T-cell (primary cell): ENCODE data around the gene ST14. TPM values are rescaled to one million over a fixed set of nuclear protein-coding genes. Genes with fewer than 3 reads are reported as not detected.

ENCODE experiments used
- ATAC-seq, 4 experiments: fragments of 200-7000 bp in 3 of 4; fragments of 150-1000 bp in 1 of 4; cut with Tn5 transposase; replicated peaks in 1 of 4; 1 replicate in 3 of 4; 2 replicates in 1 of 4; pipeline ENCODE4 v1.10.0; 2021; ENCODE audit warnings: moderate library complexity in 3 of 4, mild to moderate bottlenecking in 2 of 4, moderate number of reproducible peaks in 1 of 4
- CTCF ChIA-PET, 2 donors: fragments of 300-600 bp; sonication (Branson Sonifier 250); formaldehyde crosslinking; loops; one replicate each; lab custom pipeline; 2022; ENCODE audit warnings: antibody characterized with exemption in 2 of 2; lab: Charles Lee
- POLR2A ChIA-PET, 2 donors: fragments of 300-600 bp; sonication (Branson Sonifier 250); formaldehyde crosslinking; loops; one replicate each; lab custom pipeline; 2022; ENCODE audit warnings: antibody characterized with exemption in 2 of 2; lab: Charles Lee
- DNase-seq, 35 experiments: peaks; one replicate each; pipeline versions ENCODE4 v3.0.0 to v3.0.0-alpha.2; 2013 to 2023
- H3K27ac ChIP-seq: one replicate; pipeline ENCODE4 v1.5.1; 2013; ENCODE audit warnings: low read length
- H3K27me3 ChIP-seq, 2 experiments: replicated peaks in 1 of 2; 1 replicate in 1 of 2; 2 replicates in 1 of 2; pipeline versions ENCODE4 v1.6.1 to v1.7.0; 2013; ENCODE audit warnings: low read length in 1 of 2, mixed read lengths in 1 of 2; ENCODE audit not compliant: control insufficient read depth in 2 of 2, insufficient read depth in 2 of 2; ENCODE audit errors: extremely low read depth in 1 of 2
- H3K36me3 ChIP-seq, 2 donors: 1 replicate in 1 of 2; 2 replicates in 1 of 2; pipeline versions ENCODE4 v1.6.1 to v1.7.0; 2013; ENCODE audit warnings: low read length in 1 of 2; ENCODE audit not compliant: control insufficient read depth in 2 of 2, insufficient read depth in 1 of 2; ENCODE audit errors: extremely low read depth in 1 of 2
- H3K4me1 ChIP-seq, 2 experiments: 1 replicate in 1 of 2; 2 replicates in 1 of 2; pipeline versions ENCODE4 v1.6.1 to v1.7.0; 2013; ENCODE audit warnings: low read length in 2 of 2, mixed read lengths in 1 of 2; ENCODE audit not compliant: insufficient read depth in 2 of 2, control insufficient read depth in 1 of 2; ENCODE audit errors: extremely low read depth in 1 of 2
- H3K4me3 ChIP-seq, 2 donors: 1 replicate in 1 of 2; 2 replicates in 1 of 2; pipeline versions ENCODE4 v1.5.1 to v1.7.0; 2013; ENCODE audit warnings: mild to moderate bottlenecking in 2 of 2, low read length in 1 of 2, moderate library complexity in 1 of 2; ENCODE audit not compliant: control insufficient read depth in 1 of 2; ENCODE audit errors: extremely low read depth in 1 of 2
- H3K9me3 ChIP-seq: 2 replicates; pipeline ENCODE4 v1.7.0; 2013
- H3K27ac Mint-ChIP-seq, 2 donors: one replicate each; pipeline ENCODE4 v1.8.0; 2020 to 2021; ENCODE audit warnings: mild to moderate bottlenecking in 2 of 2, mixed read lengths in 2 of 2
- H3K27me3 Mint-ChIP-seq, 2 donors: one replicate each; pipeline ENCODE4 v1.8.0; 2021 to 2022; ENCODE audit warnings: mixed read lengths in 2 of 2
- H3K36me3 Mint-ChIP-seq: one replicate; pipeline ENCODE4 v1.8.0; 2021; ENCODE audit warnings: mixed read lengths
- H3K4me1 Mint-ChIP-seq, 3 donors: one replicate each; pipeline ENCODE4 v1.8.0; 2020 to 2022; ENCODE audit warnings: mixed read lengths in 3 of 3, mild to moderate bottlenecking in 1 of 3
- H3K4me3 Mint-ChIP-seq, 3 donors: one replicate each; pipeline ENCODE4 v1.8.0; 2020 to 2022; ENCODE audit warnings: mild to moderate bottlenecking in 3 of 3, mixed read lengths in 3 of 3, moderate library complexity in 3 of 3
- H3K9me3 Mint-ChIP-seq, 3 donors: one replicate each; pipeline ENCODE4 v1.8.0; 2020 to 2022; ENCODE audit warnings: mixed read lengths in 3 of 3
- WGBS: methylation state at CpG from one replicate; pipeline ENCODE4 v1.1.5; 2013; ENCODE audit warnings: missing lambda C conversion rate; ENCODE audit not compliant: insufficient coverage; 5-methylcytosine and 5-hydroxymethylcytosine counted together
- total RNA-seq, 35 experiments: library from RNA in 6 of 35; stranded (reverse) in 6 of 35; fragments of 120-200 nt in 1 of 35; gene quantifications; one replicate each; pipeline versions ENCODE4 v1.2.1 to v1.2.4 and lab custom pipeline; 2013 to 2026

The ST14 gene
- total RNA-seq, 5 donors from 2014 or later (not counting 1 experiment from before 2014, with no cell fraction given): 0.49 to 1.5 (median 0.82) TPM

DNA sequence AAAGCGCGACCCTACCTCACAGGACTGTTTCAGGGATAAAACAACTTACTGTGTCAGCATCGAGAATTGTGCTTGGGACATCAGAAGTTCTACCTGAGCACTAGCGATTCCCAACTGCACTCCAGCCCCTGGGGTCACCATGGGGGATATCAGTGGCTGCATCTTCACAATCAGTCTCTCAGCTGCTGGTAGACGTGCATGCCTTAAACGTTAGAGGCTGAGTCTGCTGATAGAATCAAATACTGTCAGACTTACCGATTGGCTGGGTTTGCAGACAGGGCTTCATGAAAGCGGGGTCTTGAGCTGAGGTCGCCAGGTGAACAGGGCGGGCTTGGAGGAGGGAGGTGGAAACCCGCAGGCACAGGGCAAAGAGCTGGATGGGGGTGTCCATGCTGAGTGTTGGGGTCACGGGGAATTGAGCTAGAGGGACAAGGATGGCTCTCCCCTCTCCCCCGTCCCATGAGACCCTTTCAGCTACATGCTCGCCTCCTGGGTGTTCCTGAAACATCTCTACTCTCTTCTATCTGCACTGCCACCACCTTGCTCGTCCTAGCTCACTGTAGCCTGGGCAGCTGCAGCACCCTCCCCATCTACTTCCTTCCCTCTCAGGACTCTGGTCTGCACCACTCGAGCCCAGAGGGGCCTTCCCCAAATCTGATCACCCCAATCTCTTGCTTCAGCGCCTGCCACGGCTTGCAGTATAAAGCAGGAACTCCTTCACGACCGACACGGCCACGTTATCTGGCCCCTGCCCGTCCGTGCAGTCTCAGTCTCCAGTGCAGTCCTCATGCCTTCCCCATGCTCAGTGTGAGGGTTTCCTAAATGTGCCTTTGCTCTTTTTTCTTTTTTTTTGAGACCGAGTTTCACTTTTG lies 43.5 kb downstream of the ST14 start:
- ChIA-PET POLR2A (no interaction called here), CTCF (interaction anchor here in 1 of 2 donors (0.6 kb wide), 1 partner anchor 10 kb away, joined by 3 read pairs; no protein-coding TSS in a partner anchor)
- Mint-ChIP-seq H3K4me3 (no peak overlapping the region), H3K9me3 (no peaks in the 10 kb centered on the region), H3K4me1 (no peaks in the 10 kb centered on the region), H3K27me3 (no peaks in the 10 kb centered on the region), H3K27ac (no peak overlapping the region), H3K36me3 (no peaks in the 10 kb centered on the region)
- Histone ChIP-seq H3K27ac (no peak overlapping the region), H3K9me3 (no peaks in the 10 kb centered on the region), H3K36me3 (no peaks in the 10 kb centered on the region), H3K27me3 (peaks cover 0 to 8% of the 10 kb centered on the region in 2 experiments), H3K4me1 (no peaks in the 10 kb centered on the region), H3K4me3 (no peak overlapping the region)
- ATAC-seq (no peak), DNase-seq (no peak)
- WGBS: 70% methylated on average over 20 of the region's 25 CpGs

DNA sequence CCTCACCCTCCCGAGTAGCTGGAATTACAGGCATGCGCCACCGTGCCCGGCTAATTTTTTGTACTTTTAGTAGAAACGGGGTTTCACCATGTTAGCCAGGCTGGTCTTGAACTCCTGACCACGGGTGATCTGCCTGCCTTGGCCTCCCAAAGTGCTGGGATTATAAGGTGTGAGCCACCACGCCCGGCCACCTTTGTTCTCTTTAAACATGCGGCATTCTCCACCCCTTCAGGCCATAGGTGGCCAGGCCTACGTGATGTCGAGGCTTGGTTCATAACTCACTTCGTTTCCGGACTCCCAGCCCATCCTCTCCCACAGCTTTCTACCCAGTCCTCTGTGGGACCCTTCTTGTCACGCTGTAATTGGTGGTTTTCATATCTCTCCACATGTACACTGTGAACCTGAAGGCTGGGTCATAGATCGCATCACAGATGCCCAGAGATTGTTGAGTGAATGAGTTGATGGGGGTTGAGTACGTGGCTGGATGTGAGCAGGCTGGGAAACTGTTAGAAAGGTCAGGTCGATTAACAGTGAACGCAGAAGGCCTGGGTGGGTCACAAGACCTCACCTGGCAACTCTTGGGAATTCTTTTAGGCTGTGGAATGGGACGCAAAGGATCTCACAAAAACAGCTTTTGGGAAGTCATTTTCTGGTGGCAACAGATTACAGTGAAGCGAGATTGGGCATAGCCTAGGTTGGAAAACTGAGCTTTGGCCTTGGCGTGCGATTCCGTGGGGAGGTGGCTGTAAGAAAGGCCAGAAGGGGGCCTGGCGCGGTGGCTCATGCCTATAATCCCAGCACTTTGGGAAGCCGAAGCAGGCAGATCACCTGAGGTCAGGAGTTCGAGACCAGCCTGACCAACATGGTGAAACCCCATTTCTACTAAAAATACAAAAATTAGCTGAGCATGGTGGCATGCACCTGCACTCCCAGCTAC lies 44.5 kb downstream of the ST14 start:
- ATAC-seq (no peak), DNase-seq (no peak)
- H3K36me3 Mint-ChIP-seq: no peaks in the 10 kb centered on the region
- no peak overlapping the region for H3K4me3 Mint-ChIP-seq
- H3K27ac Mint-ChIP-seq: no peak overlapping the region
- ChIA-PET POLR2A (no interaction called here), CTCF (interaction anchor here in 1 of 2 donors (0.6 kb wide), 1 partner anchor 9 kb away, joined by 3 read pairs; no protein-coding TSS in a partner anchor)
- no peaks in the 10 kb centered on the region for H3K4me1 ChIP-seq
- H3K9me3 Mint-ChIP-seq: no peaks in the 10 kb centered on the region
- peaks cover 0 to 1% of the 10 kb centered on the region in 2 donors for H3K27me3 Mint-ChIP-seq
- H3K27ac ChIP-seq: no peak overlapping the region
- H3K27me3 ChIP-seq: peaks cover 0 to 8% of the 10 kb centered on the region in 2 experiments
- WGBS: 89% methylated on average over 21 of the region's 27 CpGs
- H3K36me3 ChIP-seq: no peaks in the 10 kb centered on the region
- H3K9me3 ChIP-seq: no peaks in the 10 kb centered on the region
- H3K4me1 Mint-ChIP-seq: no peaks in the 10 kb centered on the region
- no peak overlapping the region for H3K4me3 ChIP-seq

DNA sequence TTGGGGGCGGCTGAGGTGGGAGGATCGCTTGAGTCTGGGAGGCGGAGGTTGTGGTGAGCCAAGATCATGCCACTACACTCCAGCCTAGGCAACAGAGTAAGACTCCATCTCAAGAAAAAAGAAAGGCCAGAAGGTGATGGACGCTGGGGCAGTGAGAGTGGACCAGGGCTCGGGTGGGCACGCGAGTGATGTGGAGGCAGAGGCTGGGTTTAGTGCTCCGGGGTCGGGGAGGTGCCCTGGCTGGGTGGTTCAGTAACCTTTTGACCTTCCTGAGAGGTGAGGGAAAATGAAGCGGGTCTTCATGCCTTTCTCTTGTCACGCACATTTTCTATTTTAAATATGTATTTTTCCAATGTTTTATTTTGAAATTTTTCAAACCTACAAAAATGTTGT lies 45.1 kb downstream of the ST14 start:
- no peaks in the 10 kb centered on the region for H3K36me3 ChIP-seq
- DNase-seq (no peak), ATAC-seq (no peak)
- Mint-ChIP-seq H3K4me1 (no peaks in the 10 kb centered on the region), H3K9me3 (no peaks in the 10 kb centered on the region), H3K27ac (no peak overlapping the region), H3K36me3 (no peaks in the 10 kb centered on the region), H3K27me3 (peaks cover 0 to 1% of the 10 kb centered on the region in 2 donors), H3K4me3 (no peak overlapping the region)
- no peaks in the 10 kb centered on the region for H3K9me3 ChIP-seq
- no peak overlapping the region for H3K4me3 ChIP-seq
- peaks cover 0 to 11% of the 10 kb centered on the region in 2 experiments for H3K27me3 ChIP-seq
- no peaks in the 10 kb centered on the region for H3K4me1 ChIP-seq
- WGBS: 91% methylated on average over 4 of the region's 11 CpGs
- POLR2A ChIA-PET: no interaction called here
- H3K27ac ChIP-seq: no peak overlapping the region
- CTCF ChIA-PET: no interaction called here

DNA sequence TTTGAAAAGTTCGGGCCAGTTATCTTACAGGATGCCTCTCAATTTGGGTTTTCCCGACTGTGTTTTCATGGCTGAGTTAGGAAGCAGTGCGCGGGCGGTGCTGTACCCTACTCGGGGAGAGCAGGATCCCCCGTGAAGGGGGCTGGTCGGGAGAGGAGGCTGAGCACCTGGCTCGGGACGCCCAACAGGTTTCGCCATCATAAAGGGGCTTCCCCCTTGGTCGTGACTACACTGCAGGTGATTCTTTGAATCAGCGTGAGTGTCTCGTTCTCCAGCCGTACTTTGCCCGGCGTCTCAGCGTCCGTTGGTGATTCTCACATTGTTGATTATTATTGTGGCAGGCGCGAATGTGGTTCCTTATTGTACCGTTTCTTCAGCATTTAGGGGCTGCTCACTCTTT lies 46.6 kb downstream of the ST14 start:
- H3K36me3 ChIP-seq: no peaks in the 10 kb centered on the region
- H3K27ac ChIP-seq: no peak overlapping the region
- no peak for DNase-seq
- Mint-ChIP-seq H3K4me3 (no peak overlapping the region), H3K27me3 (peaks cover 4 to 5% of the 10 kb centered on the region in 2 donors), H3K4me1 (no peaks in the 10 kb centered on the region), H3K27ac (no peak overlapping the region), H3K36me3 (no peaks in the 10 kb centered on the region), H3K9me3 (no peaks in the 10 kb centered on the region)
- 80% methylated on average over 12 of the region's 22 CpGs for WGBS
- H3K9me3 ChIP-seq: no peaks in the 10 kb centered on the region
- ChIA-PET CTCF (no interaction called here), POLR2A (no interaction called here)
- H3K4me1 ChIP-seq: no peaks in the 10 kb centered on the region
- no peak for ATAC-seq
- no peak overlapping the region for H3K4me3 ChIP-seq
- H3K27me3 ChIP-seq: peaks cover 0 to 21% of the 10 kb centered on the region in 2 experiments

DNA sequence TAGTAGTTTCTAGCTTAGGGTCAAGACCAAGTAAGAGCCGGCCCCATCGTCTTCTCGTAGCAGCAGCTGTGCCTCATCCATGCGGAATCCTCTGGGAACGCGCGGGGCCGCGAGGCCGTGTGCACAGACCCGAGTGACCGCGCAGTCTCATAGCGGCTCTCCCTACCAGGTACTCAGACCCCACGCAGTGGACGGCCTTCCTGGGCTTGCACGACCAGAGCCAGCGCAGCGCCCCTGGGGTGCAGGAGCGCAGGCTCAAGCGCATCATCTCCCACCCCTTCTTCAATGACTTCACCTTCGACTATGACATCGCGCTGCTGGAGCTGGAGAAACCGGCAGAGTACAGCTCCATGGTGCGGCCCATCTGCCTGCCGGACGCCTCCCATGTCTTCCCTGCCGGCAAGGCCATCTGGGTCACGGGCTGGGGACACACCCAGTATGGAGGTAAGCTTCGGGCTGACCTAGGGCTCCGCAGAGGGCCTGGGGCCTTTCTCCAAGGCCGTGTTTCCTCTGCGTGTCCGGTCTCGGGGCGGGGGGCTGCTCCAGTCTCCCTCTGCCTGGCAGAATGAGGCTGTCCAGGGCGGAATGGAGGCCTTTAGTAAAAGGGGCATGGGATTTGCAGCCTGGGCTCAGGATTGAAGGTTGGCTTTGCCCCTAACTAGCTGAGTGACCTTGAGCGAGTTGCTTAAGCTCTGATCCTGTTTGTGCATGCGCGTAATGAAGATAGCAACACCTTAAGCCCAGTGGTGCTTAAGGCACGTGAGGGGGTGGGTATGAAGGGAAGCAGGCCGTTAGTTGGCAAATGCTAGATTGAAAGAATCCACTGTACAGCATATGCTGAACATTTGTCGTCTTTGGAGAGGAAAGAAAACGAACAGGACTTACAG lies 48.9 kb downstream of the ST14 start:
- 93% methylated on average over 38 of the region's 45 CpGs for WGBS
- H3K27me3 Mint-ChIP-seq: peaks cover 9 to 10% of the 10 kb centered on the region in 2 donors
- H3K27me3 ChIP-seq: peaks cover 0 to 33% of the 10 kb centered on the region in 2 experiments
- H3K4me3 Mint-ChIP-seq: no peak overlapping the region
- DNase-seq: peak in 1 of 35 experiments; percentile 18
- H3K36me3 ChIP-seq: no peaks in the 10 kb centered on the region
- peaks cover 0 to 8% of the 10 kb centered on the region in 2 experiments for H3K4me1 ChIP-seq
- H3K4me3 ChIP-seq: no peak overlapping the region
- H3K27ac Mint-ChIP-seq: no peak overlapping the region
- no peaks in the 10 kb centered on the region for H3K9me3 ChIP-seq
- ChIA-PET CTCF (interaction anchor here in 1 of 2 donors (0.7 kb wide), 1 partner anchor 694 kb away, joined by 4 read pairs; no protein-coding TSS in a partner anchor), POLR2A (no interaction called here)
- H3K9me3 Mint-ChIP-seq: no peaks in the 10 kb centered on the region
- no peak overlapping the region for H3K27ac ChIP-seq
- no peak for ATAC-seq
- peaks cover 0 to 4% (median 0%) of the 10 kb centered on the region in 3 donors for H3K4me1 Mint-ChIP-seq
- no peaks in the 10 kb centered on the region for H3K36me3 Mint-ChIP-seq
